ENCODE measurements around the gene CIBAR2. TPM values are rescaled to one million over a fixed set of nuclear protein-coding genes. Genes with fewer than 3 reads are reported as not detected.
A peak's percentile ranks its signal among the peaks of the same experiment; 100 is the strongest.

Gene CIBAR2
- total RNA-seq, 2 experiments from 2014 or later, result not detected

GRCh38 chr16:85094812-85095211 is 17.5 kb downstream of the CIBAR2 start:
- no peaks in the 10 kb centered on the region for H3K9me3 Mint-ChIP-seq (ENCODE audit: low read depth)
- ATAC-seq, result no peak
- DNase-seq, result no peak
- H3K36me3 Mint-ChIP-seq (ENCODE audit: low read depth), result no peaks in the 10 kb centered on the region
- intact Hi-C loops (cut with DNase I, micrococcal nuclease), result no loop called here
- ChIA-PET CTCF (interaction anchor here (0.8 to 1.0 kb wide), 2 partner anchors 8 to 9 kb away, joined by 3 read pairs; no protein-coding TSS in a partner anchor), POLR2A (no interaction called here)
- no peak overlapping the region for H3K4me3 Mint-ChIP-seq
- H3K27me3 Mint-ChIP-seq, result no peaks in the 10 kb centered on the region
- H3K27ac Mint-ChIP-seq, result no peak overlapping the region
- peaks cover 16% of the 10 kb centered on the region for H3K4me1 Mint-ChIP-seq

GRCh38 chr16:85094176-85094805 is 18.0 kb downstream of the CIBAR2 start:
- no peak overlapping the region for H3K4me3 Mint-ChIP-seq
- H3K27me3 Mint-ChIP-seq, result no peaks in the 10 kb centered on the region
- DNase-seq, result no peak
- H3K36me3 Mint-ChIP-seq (ENCODE audit: low read depth), result no peaks in the 10 kb centered on the region
- no peaks in the 10 kb centered on the region for H3K9me3 Mint-ChIP-seq (ENCODE audit: low read depth)
- H3K27ac Mint-ChIP-seq, result no peak overlapping the region
- CTCF ChIA-PET, result interaction anchor here (1.0 kb wide), 1 partner anchor 18 kb away, joined by 5 read pairs; no protein-coding TSS in a partner anchor
- intact Hi-C loops (cut with DNase I, micrococcal nuclease), result no loop called here
- H3K4me1 Mint-ChIP-seq, result peaks cover 16% of the 10 kb centered on the region
- POLR2A ChIA-PET, result no interaction called here
- no peak for ATAC-seq

- ATAC-seq (no peak), DNase-seq (no peak)
- intact Hi-C loops (cut with DNase I, micrococcal nuclease), result no loop called here
- no peaks in the 10 kb centered on the region for H3K36me3 Mint-ChIP-seq (ENCODE audit: low read depth)
- H3K27ac Mint-ChIP-seq, result no peak overlapping the region
- no peak overlapping the region for H3K4me3 Mint-ChIP-seq
- H3K9me3 Mint-ChIP-seq (ENCODE audit: low read depth), result no peaks in the 10 kb centered on the region
- ChIA-PET CTCF (interaction anchor here (1.0 kb wide), 1 partner anchor 18 kb away, joined by 5 read pairs; no protein-coding TSS in a partner anchor), POLR2A (no interaction called here)
- no peaks in the 10 kb centered on the region for H3K27me3 Mint-ChIP-seq
- H3K4me1 Mint-ChIP-seq, result peaks cover 16% of the 10 kb centered on the region
These were observed 18.6 kb downstream of the CIBAR2 start for GRCh38 chr16:85093705-85094104.

- DNase-seq, result no peak
- H3K27me3 Mint-ChIP-seq, result no peaks in the 10 kb centered on the region
- H3K36me3 Mint-ChIP-seq (ENCODE audit: low read depth), result no peaks in the 10 kb centered on the region
- POLR2A ChIA-PET, result no interaction called here
- no peak for ATAC-seq
- intact Hi-C loops (cut with DNase I, micrococcal nuclease), result no loop called here
- no peaks in the 10 kb centered on the region for H3K9me3 Mint-ChIP-seq (ENCODE audit: low read depth)
- peaks cover 16% of the 10 kb centered on the region for H3K4me1 Mint-ChIP-seq
- H3K27ac Mint-ChIP-seq, result no peak overlapping the region
- no peak overlapping the region for H3K4me3 Mint-ChIP-seq
- CTCF ChIA-PET, result no interaction called here
These were observed 19.4 kb downstream of the CIBAR2 start for GRCh38 chr16:85092851-85093250.

GRCh38 chr16:85092309-85092708 is 20.0 kb downstream of the CIBAR2 start:
- H3K27ac Mint-ChIP-seq, result no peak overlapping the region
- no peaks in the 10 kb centered on the region for H3K36me3 Mint-ChIP-seq (ENCODE audit: low read depth)
- ATAC-seq, result no peak
- POLR2A ChIA-PET, result no interaction called here
- DNase-seq, result no peak
- H3K9me3 Mint-ChIP-seq (ENCODE audit: low read depth), result no peaks in the 10 kb centered on the region
- H3K4me1 Mint-ChIP-seq, result peaks cover 16% of the 10 kb centered on the region
- CTCF ChIA-PET, result interaction anchor here (0.7 kb wide), 1 partner anchor 44 kb away, joined by 3 read pairs; no protein-coding TSS in a partner anchor
- no peaks in the 10 kb centered on the region for H3K27me3 Mint-ChIP-seq
- intact Hi-C loops (cut with DNase I, micrococcal nuclease), result no loop called here
- no peak overlapping the region for H3K4me3 Mint-ChIP-seq

GRCh38 chr16:85091522-85091910 is 20.8 kb downstream of the CIBAR2 start:
- Mint-ChIP-seq H3K4me3 (no peak overlapping the region), H3K9me3 (ENCODE audit: low read depth) (no peaks in the 10 kb centered on the region), H3K27me3 (no peaks in the 10 kb centered on the region), H3K4me1 (peaks cover 17% of the 10 kb centered on the region), H3K27ac (peak overlapping the region; percentile 9), H3K36me3 (ENCODE audit: low read depth) (no peaks in the 10 kb centered on the region)
- ChIA-PET CTCF (interaction anchor here (0.7 kb wide), 1 partner anchor 43 kb away, joined by 3 read pairs; no protein-coding TSS in a partner anchor), POLR2A (no interaction called here)
- intact Hi-C loops (cut with DNase I, micrococcal nuclease), result no loop called here
- no peak for DNase-seq
- ATAC-seq, result no peak

GRCh38 chr16:85090873-85091521 is 21.3 kb downstream of the CIBAR2 start:
- POLR2A ChIA-PET, result no interaction called here
- H3K27me3 Mint-ChIP-seq, result no peaks in the 10 kb centered on the region
- CTCF ChIA-PET, result no interaction called here
- DNase-seq (no peak), ATAC-seq (no peak)
- no peaks in the 10 kb centered on the region for H3K9me3 Mint-ChIP-seq (ENCODE audit: low read depth)
- H3K36me3 Mint-ChIP-seq (ENCODE audit: low read depth), result no peaks in the 10 kb centered on the region
- H3K4me3 Mint-ChIP-seq, result no peak overlapping the region
- peaks cover 20% of the 10 kb centered on the region for H3K4me1 Mint-ChIP-seq
- peak overlapping the region; percentile 9 for H3K27ac Mint-ChIP-seq
- intact Hi-C loops (cut with DNase I, micrococcal nuclease), result no loop called here

- CTCF ChIA-PET, result interaction anchor here (0.6 kb wide), 1 partner anchor 13 kb away, joined by 3 read pairs; no protein-coding TSS in a partner anchor
- H3K4me3 Mint-ChIP-seq, result no peak overlapping the region
- intact Hi-C loops (cut with DNase I, micrococcal nuclease), result no loop called here
These were observed 22.1 kb downstream of the CIBAR2 start for GRCh38 chr16:85090181-85090580.

GRCh38 chr16:85089525-85089924 is 22.7 kb downstream of the CIBAR2 start:
- H3K4me1 Mint-ChIP-seq, result peaks cover 20% of the 10 kb centered on the region
- no peak overlapping the region for H3K27ac Mint-ChIP-seq
- POLR2A ChIA-PET, result no interaction called here
- no peaks in the 10 kb centered on the region for H3K27me3 Mint-ChIP-seq
- DNase-seq (no peak), ATAC-seq (no peak)
- H3K4me3 Mint-ChIP-seq, result no peak overlapping the region
- intact Hi-C loops (cut with DNase I, micrococcal nuclease), result loop anchor here in 1 of 2 experiments (10.0 kb wide), 1 partner anchor 105 kb away; no protein-coding TSS in a partner anchor
- H3K9me3 Mint-ChIP-seq (ENCODE audit: low read depth), result no peaks in the 10 kb centered on the region
- H3K36me3 Mint-ChIP-seq (ENCODE audit: low read depth), result no peaks in the 10 kb centered on the region
- CTCF ChIA-PET, result no interaction called here

More at GRCh38 chr16:85090181-85090580, 22.1 kb downstream of the CIBAR2 start:
- POLR2A ChIA-PET, result no interaction called here
- no peaks in the 10 kb centered on the region for H3K27me3 Mint-ChIP-seq
- H3K9me3 Mint-ChIP-seq (ENCODE audit: low read depth), result no peaks in the 10 kb centered on the region
- H3K27ac Mint-ChIP-seq, result no peak overlapping the region
- H3K4me1 Mint-ChIP-seq, result peaks cover 20% of the 10 kb centered on the region
- no peaks in the 10 kb centered on the region for H3K36me3 Mint-ChIP-seq (ENCODE audit: low read depth)
- ATAC-seq (no peak), DNase-seq (no peak)

GRCh38 chr16:85088570-85089199 is 23.6 kb downstream of the CIBAR2 start:
- H3K4me3 Mint-ChIP-seq, result no peak overlapping the region
- peaks cover 20% of the 10 kb centered on the region for H3K4me1 Mint-ChIP-seq
- H3K36me3 Mint-ChIP-seq (ENCODE audit: low read depth), result no peaks in the 10 kb centered on the region
- no peak for DNase-seq
- no peak for ATAC-seq
- ChIA-PET CTCF (no interaction called here), POLR2A (no interaction called here)
- no peaks in the 10 kb centered on the region for H3K9me3 Mint-ChIP-seq (ENCODE audit: low read depth)
- no peaks in the 10 kb centered on the region for H3K27me3 Mint-ChIP-seq
- H3K27ac Mint-ChIP-seq, result no peak overlapping the region
- intact Hi-C loops (cut with DNase I, micrococcal nuclease), result loop anchor here in 1 of 2 experiments (10.0 kb wide), 1 partner anchor 104 kb away; no protein-coding TSS in a partner anchor

- Mint-ChIP-seq H3K27ac (no peak overlapping the region), H3K4me3 (no peak overlapping the region), H3K9me3 (ENCODE audit: low read depth) (no peaks in the 10 kb centered on the region), H3K36me3 (ENCODE audit: low read depth) (no peaks in the 10 kb centered on the region), H3K27me3 (no peaks in the 10 kb centered on the region), H3K4me1 (peaks cover 27% of the 10 kb centered on the region)
- CTCF ChIA-PET, result interaction anchor here (0.9 to 1.2 kb wide), 2 partner anchors 73 to 90 kb away, joined by 3 read pairs; no protein-coding TSS in a partner anchor
- intact Hi-C loops (cut with DNase I, micrococcal nuclease), result loop anchor here (2.0 to 10.0 kb wide), 4 partner anchors 31 to 163 kb away; no protein-coding TSS in a partner anchor
- no peak for ATAC-seq
- POLR2A ChIA-PET, result no interaction called here
- no peak for DNase-seq
These were observed 24.2 kb downstream of the CIBAR2 start for GRCh38 chr16:85087899-85088569.

All from activated CD4-positive, alpha-beta T cell treated with anti-CD3 and anti-CD28 coated beads for 36 hours (primary cell).